SK-N-SH treated with all-trans-retinoic acid at 6 μM for 48 hours (cell line): ENCODE measurements around the gene NXF1.

Experiments used
- ATAC-seq: fragments of 200-7000 bp; cut with Tn5 transposase; 3 replicates; pipeline ENCODE4 v1.9.1; 2020; ENCODE audit warnings: mild to moderate bottlenecking, moderate library complexity
- ARNTL ChIP-seq: fragments of 450-650 bp; formaldehyde crosslinking; IDR thresholded peaks from 2 replicates; pipeline ENCODE4 v1.5.0; 2020; ENCODE audit warnings: low read depth, mild to moderate bottlenecking, moderate library complexity, borderline replicate concordance
- BACH2 ChIP-seq: fragments of 250-450 bp; sonication (Bioruptor Pico); IDR thresholded peaks from 2 replicates; pipeline ENCODE4 v1.9.0; 2021; ENCODE audit warnings: mild to moderate bottlenecking, borderline replicate concordance
- CSDC2 ChIP-seq: fragments of 250-450 bp; sonication (Bioruptor Pico); IDR thresholded peaks from 2 replicates; pipeline ENCODE4 v1.5.0; 2020; ENCODE audit warnings: mild to moderate bottlenecking, moderate library complexity
- ESRRG ChIP-seq: fragments of 250-450 bp; sonication (Bioruptor Pico); IDR thresholded peaks from 2 replicates; pipeline ENCODE4 v1.6.1; 2021; ENCODE audit warnings: mild to moderate bottlenecking
- GLIS3 ChIP-seq: fragments of 250-450 bp; sonication (Bioruptor Pico); IDR thresholded peaks from 2 replicates; pipeline ENCODE4 v1.5.0; 2020; ENCODE audit warnings: mild to moderate bottlenecking, moderate library complexity
- ISL1 ChIP-seq: fragments of 250-450 bp; sonication (Bioruptor Pico); IDR thresholded peaks from 2 replicates; pipeline ENCODE4 v2.1.2; 2022; ENCODE audit warnings: mild to moderate bottlenecking, moderate library complexity
- OSR1 ChIP-seq: fragments of 250-450 bp; sonication (Bioruptor Pico); IDR thresholded peaks from 2 replicates; pipeline ENCODE4 v1.8.0; 2022; ENCODE audit warnings: moderate library complexity, mild to moderate bottlenecking, inconsistent platforms
- PPARA ChIP-seq: fragments of 250-450 bp; sonication (Bioruptor Pico); IDR thresholded peaks from 2 replicates; pipeline ENCODE4 v1.5.0; 2020; ENCODE audit warnings: mild to moderate bottlenecking, borderline replicate concordance
- SNAI2 ChIP-seq: fragments of 250-450 bp; sonication (Bioruptor Pico); IDR thresholded peaks from 2 replicates; pipeline ENCODE4 v1.5.0; 2020; ENCODE audit warnings: mild to moderate bottlenecking, moderate library complexity
- TCF4 ChIP-seq: fragments of 250-450 bp; sonication (Bioruptor Pico); IDR thresholded peaks from 2 replicates; pipeline ENCODE4 v1.8.0; 2021; ENCODE audit warnings: mild to moderate bottlenecking, moderate library complexity, borderline replicate concordance
- TOX ChIP-seq: fragments of 250-450 bp; sonication (Bioruptor Pico); IDR thresholded peaks from 2 replicates; pipeline ENCODE4 v1.8.0; 2021; ENCODE audit warnings: mild to moderate bottlenecking, moderate library complexity, borderline replicate concordance
- ZC3H10 ChIP-seq: fragments of 250-450 bp; sonication (Bioruptor Pico); IDR thresholded peaks from 2 replicates; pipeline ENCODE4 v1.5.1; 2021; ENCODE audit warnings: mild to moderate bottlenecking, moderate library complexity
- ZFP3 ChIP-seq: fragments of 250-450 bp; sonication (Bioruptor Pico); IDR thresholded peaks from 2 replicates; pipeline ENCODE4 v1.5.0; 2020; ENCODE audit warnings: mild to moderate bottlenecking, moderate library complexity
- ZFP30 ChIP-seq: fragments of 450-650 bp; formaldehyde crosslinking; IDR thresholded peaks from 2 replicates; pipeline ENCODE4 v1.5.0; 2022; ENCODE audit warnings: mild to moderate bottlenecking, moderate library complexity
- ZNF565 ChIP-seq: fragments of 450-650 bp; formaldehyde crosslinking; conservative IDR thresholded peaks from 2 replicates; pipeline ENCODE4 v1.5.0; 2020; ENCODE audit warnings: low read depth, mild to moderate bottlenecking, moderate library complexity
- ZNF70 ChIP-seq: fragments of 450-650 bp; formaldehyde crosslinking; IDR thresholded peaks from 2 replicates; pipeline ENCODE4 v1.5.0; 2020; ENCODE audit warnings: mild to moderate bottlenecking, moderate library complexity
- ZNF8 ChIP-seq: fragments of 450-650 bp; formaldehyde crosslinking; IDR thresholded peaks from 2 replicates; pipeline ENCODE4 v1.5.0; 2020; ENCODE audit warnings: mild to moderate bottlenecking, moderate library complexity
- TF ChIP-seq, protein P1 (sequence below): fragments of 250-450 bp; sonication (Bioruptor Pico); IDR thresholded peaks from 2 replicates; pipeline ENCODE4 v1.5.1; 2021; ENCODE audit warnings: mild to moderate bottlenecking, moderate library complexity
- TF ChIP-seq, protein P2 (sequence below): fragments of 250-450 bp; sonication (Bioruptor Pico); IDR thresholded peaks from 2 replicates; pipeline ENCODE4 v1.8.0; 2021; ENCODE audit warnings: low read depth, mild to moderate bottlenecking, moderate library complexity, borderline replicate concordance
- TF ChIP-seq, protein P3 (sequence below): fragments of 250-450 bp; sonication (Bioruptor Pico); IDR thresholded peaks from 2 replicates; pipeline ENCODE4 v1.8.0; 2020; ENCODE audit warnings: mild to moderate bottlenecking, moderate library complexity, borderline replicate concordance
- TF ChIP-seq, protein P4 (sequence below): fragments of 250-450 bp; sonication (Bioruptor Pico); IDR thresholded peaks from 2 replicates; pipeline ENCODE4 v1.5.1; 2020; ENCODE audit warnings: low read depth, mild to moderate bottlenecking, moderate library complexity

The NXF1 gene

DNA sequence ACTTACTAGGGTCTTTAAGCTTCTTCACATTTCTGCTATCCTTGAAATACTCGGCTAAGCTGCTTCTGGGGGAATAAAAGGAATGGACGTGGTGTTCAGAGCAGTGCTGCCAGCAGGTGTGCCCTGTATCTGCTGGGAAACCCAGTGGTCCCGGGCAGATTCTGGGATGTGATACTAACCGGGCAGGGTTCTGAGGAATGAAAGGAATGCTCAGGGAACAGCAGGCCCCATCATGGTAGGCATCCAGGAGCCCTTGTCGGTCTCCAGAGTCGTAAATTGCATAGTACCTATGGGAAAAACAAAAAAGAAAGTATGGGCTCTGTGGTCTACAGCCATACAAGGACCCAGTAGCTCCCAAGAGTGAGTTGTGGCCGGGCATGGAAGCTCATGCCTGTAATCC is 9.0 kb downstream of the NXF1 start (continued):
- TF ChIP-seq ZNF565, result no peak

DNA sequence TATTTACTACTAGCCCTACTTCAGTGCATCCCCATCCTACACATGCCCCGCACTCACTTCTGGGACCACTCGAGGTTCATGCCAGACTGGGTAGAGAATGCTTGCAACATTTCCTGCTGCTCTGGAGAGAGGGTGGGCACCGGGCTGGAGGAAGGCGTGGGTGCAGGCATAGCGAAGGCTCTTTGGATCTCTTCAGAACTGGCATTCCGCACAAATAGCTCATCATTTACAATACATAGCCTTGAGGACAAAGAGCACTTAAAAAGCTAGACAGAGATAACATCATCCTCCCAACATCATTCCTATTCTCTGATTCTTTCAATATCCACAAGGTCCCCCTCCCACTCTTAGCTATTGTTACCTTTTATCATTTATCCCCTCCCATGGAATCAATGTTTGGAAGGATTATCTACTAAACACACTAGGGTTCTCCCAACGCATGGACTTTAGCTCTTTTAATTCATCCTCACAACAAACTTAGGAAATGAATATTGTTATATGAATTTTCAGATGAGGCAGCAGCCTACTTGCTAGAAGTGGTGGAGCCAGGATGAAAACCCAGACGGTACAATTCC is 11.0 kb downstream of the NXF1 start:
- no peak for ATAC-seq
- no peak for TF ChIP-seq TOX (CRISPR knock-in tag)
- 0 out of 2 replicates have a peak, but pooled peaks have one; percentile 24 for TF ChIP-seq ISL1 (CRISPR knock-in tag)
- TF ChIP-seq ZNF565, result no peak
- no peak for TF ChIP-seq GLIS3 (CRISPR knock-in tag)
- no peak for TF ChIP-seq ZFP3 (CRISPR knock-in tag)
- peak; percentile 94 for TF ChIP-seq ZNF70 (CRISPR knock-in tag)
- TF ChIP-seq, all 23 proteins: peak for 2

DNA sequence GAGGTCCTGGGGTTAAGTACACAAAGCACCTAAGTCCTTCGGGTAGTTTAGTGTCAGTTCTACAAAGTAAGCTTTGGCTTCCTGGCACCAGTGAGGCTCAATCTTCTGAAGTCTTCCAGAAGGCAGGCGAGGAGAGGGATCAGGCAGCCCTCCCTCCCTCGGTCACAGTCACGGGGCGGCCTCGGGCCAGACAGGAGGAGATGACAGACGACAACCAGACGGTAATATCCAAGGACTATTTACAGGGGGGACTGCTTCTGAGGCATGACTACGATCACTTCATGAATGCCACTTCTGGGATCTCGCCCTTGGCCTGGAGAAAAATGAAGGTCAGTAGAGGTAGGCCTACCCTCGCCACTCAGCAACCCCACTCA is 13.1 kb downstream of the NXF1 start:
- peak; percentile 4 for ATAC-seq
- TF ChIP-seq ZC3H10 (CRISPR knock-in tag) (no peak), ARNTL (CRISPR knock-in tag) (no peak), ZNF70 (CRISPR knock-in tag) (no peak), SNAI2 (CRISPR knock-in tag) (no peak), ISL1 (CRISPR knock-in tag) (no peak), ZFP3 (CRISPR knock-in tag) (no peak), PPARA (no peak), OSR1 (CRISPR knock-in tag) (no peak), ZNF8 (CRISPR knock-in tag) (no peak), CSDC2 (CRISPR knock-in tag) (no peak), ZFP30 (CRISPR knock-in tag) (no peak)
- TF ChIP-seq, protein P1, sequence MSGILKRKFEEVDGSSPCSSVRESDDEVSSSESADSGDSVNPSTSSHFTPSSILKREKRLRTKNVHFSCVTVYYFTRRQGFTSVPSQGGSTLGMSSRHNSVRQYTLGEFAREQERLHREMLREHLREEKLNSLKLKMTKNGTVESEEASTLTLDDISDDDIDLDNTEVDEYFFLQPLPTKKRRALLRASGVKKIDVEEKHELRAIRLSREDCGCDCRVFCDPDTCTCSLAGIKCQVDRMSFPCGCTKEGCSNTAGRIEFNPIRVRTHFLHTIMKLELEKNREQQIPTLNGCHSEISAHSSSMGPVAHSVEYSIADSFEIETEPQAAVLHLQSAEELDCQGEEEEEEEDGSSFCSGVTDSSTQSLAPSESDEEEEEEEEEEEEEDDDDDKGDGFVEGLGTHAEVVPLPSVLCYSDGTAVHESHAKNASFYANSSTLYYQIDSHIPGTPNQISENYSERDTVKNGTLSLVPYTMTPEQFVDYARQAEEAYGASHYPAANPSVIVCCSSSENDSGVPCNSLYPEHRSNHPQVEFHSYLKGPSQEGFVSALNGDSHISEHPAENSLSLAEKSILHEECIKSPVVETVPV, result no peak

DNA sequence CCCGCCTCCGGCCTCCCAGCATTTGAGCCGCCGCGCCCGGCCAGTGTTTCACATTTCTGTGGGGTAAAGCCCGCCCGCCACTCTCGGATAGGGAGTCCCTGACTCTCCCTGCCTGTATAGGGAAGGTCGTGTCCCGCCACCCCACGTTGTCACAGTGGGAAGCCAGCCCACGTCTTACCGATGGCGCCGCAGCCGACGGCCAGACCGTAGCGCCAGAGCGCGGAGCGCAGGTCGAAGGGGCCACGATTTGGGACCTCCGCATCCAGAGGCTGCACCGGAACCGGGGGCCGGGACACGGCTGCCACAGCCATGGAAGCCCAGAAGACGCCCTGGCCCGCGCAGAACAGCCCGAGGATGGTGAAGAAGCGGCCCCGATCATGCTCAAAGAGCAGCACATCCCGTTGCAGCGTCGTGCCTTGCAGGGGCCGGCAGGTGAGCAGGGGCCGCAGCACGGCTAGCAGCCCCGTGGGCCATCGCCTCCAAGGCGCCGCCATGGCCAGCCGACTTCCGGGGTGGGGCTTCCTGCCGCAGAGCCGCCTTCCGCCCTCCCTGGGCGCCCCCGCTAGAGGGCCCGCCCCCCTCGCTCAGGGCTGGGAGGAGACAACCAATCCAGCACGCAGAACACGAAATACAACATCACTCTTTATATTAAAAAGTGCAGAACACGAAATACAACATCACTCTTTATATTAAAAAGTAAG is 13.6 kb downstream of the NXF1 start, which contains the start of gene TMEM223:
Gene TMEM223 (minus strand): TSS at position 506 of the 701 bp plus-strand sequence. CDS start 12 bp downstream, at position 494.
- peak; percentile 89 for ATAC-seq
- TF ChIP-seq SNAI2 (CRISPR knock-in tag) (no peak), ISL1 (CRISPR knock-in tag) (no peak), ZNF565 (no peak), BACH2 (CRISPR knock-in tag) (no peak), ESRRG (CRISPR knock-in tag) (no peak), CSDC2 (CRISPR knock-in tag) (no peak), ZC3H10 (CRISPR knock-in tag) (no peak), TCF4 (CRISPR knock-in tag) (no peak), ZNF8 (CRISPR knock-in tag) (no peak), ZFP3 (CRISPR knock-in tag) (no peak)
- TF ChIP-seq, protein P1, result no peak
- TF ChIP-seq, protein P2, sequence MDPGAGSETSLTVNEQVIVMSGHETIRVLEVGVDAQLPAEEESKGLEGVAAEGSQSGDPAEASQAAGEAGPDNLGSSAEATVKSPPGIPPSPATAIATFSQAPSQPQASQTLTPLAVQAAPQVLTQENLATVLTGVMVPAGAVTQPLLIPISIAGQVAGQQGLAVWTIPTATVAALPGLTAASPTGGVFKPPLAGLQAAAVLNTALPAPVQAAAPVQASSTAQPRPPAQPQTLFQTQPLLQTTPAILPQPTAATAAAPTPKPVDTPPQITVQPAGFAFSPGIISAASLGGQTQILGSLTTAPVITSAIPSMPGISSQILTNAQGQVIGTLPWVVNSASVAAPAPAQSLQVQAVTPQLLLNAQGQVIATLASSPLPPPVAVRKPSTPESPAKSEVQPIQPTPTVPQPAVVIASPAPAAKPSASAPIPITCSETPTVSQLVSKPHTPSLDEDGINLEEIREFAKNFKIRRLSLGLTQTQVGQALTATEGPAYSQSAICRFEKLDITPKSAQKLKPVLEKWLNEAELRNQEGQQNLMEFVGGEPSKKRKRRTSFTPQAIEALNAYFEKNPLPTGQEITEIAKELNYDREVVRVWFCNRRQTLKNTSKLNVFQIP (CRISPR knock-in tag), result no peak
- TF ChIP-seq, protein P3, sequence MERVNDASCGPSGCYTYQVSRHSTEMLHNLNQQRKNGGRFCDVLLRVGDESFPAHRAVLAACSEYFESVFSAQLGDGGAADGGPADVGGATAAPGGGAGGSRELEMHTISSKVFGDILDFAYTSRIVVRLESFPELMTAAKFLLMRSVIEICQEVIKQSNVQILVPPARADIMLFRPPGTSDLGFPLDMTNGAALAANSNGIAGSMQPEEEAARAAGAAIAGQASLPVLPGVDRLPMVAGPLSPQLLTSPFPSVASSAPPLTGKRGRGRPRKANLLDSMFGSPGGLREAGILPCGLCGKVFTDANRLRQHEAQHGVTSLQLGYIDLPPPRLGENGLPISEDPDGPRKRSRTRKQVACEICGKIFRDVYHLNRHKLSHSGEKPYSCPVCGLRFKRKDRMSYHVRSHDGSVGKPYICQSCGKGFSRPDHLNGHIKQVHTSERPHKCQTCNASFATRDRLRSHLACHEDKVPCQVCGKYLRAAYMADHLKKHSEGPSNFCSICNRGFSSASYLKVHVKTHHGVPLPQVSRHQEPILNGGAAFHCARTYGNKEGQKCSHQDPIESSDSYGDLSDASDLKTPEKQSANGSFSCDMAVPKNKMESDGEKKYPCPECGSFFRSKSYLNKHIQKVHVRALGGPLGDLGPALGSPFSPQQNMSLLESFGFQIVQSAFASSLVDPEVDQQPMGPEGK (CRISPR knock-in tag), result no peak
- TF ChIP-seq, protein P4, sequence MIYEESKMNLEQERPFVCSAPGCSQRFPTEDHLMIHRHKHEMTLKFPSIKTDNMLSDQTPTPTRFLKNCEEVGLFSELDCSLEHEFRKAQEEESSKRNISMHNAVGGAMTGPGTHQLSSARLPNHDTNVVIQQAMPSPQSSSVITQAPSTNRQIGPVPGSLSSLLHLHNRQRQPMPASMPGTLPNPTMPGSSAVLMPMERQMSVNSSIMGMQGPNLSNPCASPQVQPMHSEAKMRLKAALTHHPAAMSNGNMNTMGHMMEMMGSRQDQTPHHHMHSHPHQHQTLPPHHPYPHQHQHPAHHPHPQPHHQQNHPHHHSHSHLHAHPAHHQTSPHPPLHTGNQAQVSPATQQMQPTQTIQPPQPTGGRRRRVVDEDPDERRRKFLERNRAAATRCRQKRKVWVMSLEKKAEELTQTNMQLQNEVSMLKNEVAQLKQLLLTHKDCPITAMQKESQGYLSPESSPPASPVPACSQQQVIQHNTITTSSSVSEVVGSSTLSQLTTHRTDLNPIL, result no peak
- TF ChIP-seq, all 23 proteins: peak for 0
